Left lung (tissue), 10 donors: ENCODE data around the gene COL6A1. TPM values are rescaled to one million over a fixed set of nuclear protein-coding genes. Genes with fewer than 3 reads are reported as not detected.
A peak's percentile ranks its signal among the peaks of the same experiment; 100 is the strongest.
"Not testable (repeated sequence)": the region's sequence is repeated elsewhere in the genome, so short reads cannot be mapped to it uniquely, and the experiment has no call there.

Source experiments
- ATAC-seq: fragments of 200-7000 bp; cut with Tn5 transposase; one replicate; pipeline ENCODE4 v1.9.1; 2020; ENCODE audit warnings: moderate library complexity
- DNase-seq, 4 donors: peaks; one replicate each; pipeline ENCODE4 v3.0.0-alpha.2; 2013 to 2020
- H3K27ac ChIP-seq, 2 donors: fragments of 200-600 bp; sonication (generic) in 1 of 2; one replicate each; pipeline versions ENCODE4 v1.5.0 to v1.8.0; 2020 to 2021
- H3K27me3 ChIP-seq, 2 donors: fragments of 200-600 bp; sonication (generic) in 1 of 2; one replicate each; pipeline versions ENCODE4 v1.5.0 to v1.8.0; 2020 to 2021
- H3K36me3 ChIP-seq, 2 donors: fragments of 200-600 bp; sonication (generic) in 1 of 2; one replicate each; pipeline versions ENCODE4 v1.5.0 to v1.8.0; 2020 to 2021
- H3K4me1 ChIP-seq, 2 donors: fragments of 200-600 bp; one replicate each; pipeline ENCODE4 v1.8.0; 2021
- H3K4me3 ChIP-seq, 2 donors: fragments of 200-600 bp; sonication (generic) in 1 of 2; one replicate each; pipeline versions ENCODE4 v1.5.0 to v1.8.0; 2020 to 2021; ENCODE audit warnings: mild to moderate bottlenecking in 1 of 2
- H3K9me3 ChIP-seq, 2 donors: fragments of 200-600 bp; sonication (generic) in 1 of 2; one replicate each; pipeline versions ENCODE4 v1.5.0 to v1.8.0; 2020 to 2021
- CTCF ChIP-seq, 2 donors: fragments of 200-600 bp; sonication (generic) in 1 of 2; IDR thresholded peaks; one replicate each; pipeline versions ENCODE4 v1.5.0 to v1.8.0; 2021; ENCODE audit warnings: antibody characterized with exemption in 2 of 2
- intact Hi-C, 2 donors: fragments of 100-400 bp; cut with DNase I; formaldehyde crosslinking; loops; one replicate each; pipeline versions ENCODE4 v1.11.2 to v1.14.2; 2022
- polyA plus RNA-seq, 6 donors: library from polyadenylated mRNA; unstranded; fragments of 120-200 nt; gene quantifications; one replicate each; pipeline ENCODE4 v1.2.1, GENCODE V29; 2013; ENCODE audit not compliant: insufficient read length in 6 of 6
- total RNA-seq, 2 donors: library from RNA; stranded (reverse); fragmentation: NEBNext Ultra II Directional; extraction: Animal tissue kit (Norgen Biotek cat#: 25700); gene quantifications; one replicate each; pipeline ENCODE4 v1.2.1, GENCODE V29; 2021
- donor health status: DM: no; HTN: yes; CAD: no.
- donor health status: DM: no; HTN: no; CAD: no.

COL6A1 gene
- total and polyA plus RNA-seq, 8 donors, result 272 to 574 (median 341) TPM

- intact Hi-C loops, result no loop called here
- peaks cover 0 to 41% of the 10 kb centered on the region in 2 donors for H3K9me3 ChIP-seq
- H3K36me3 ChIP-seq, result peaks cover 0 to 27% of the 10 kb centered on the region in 2 donors
- H3K27me3 ChIP-seq, result no peaks in the 10 kb centered on the region
- H3K4me1 ChIP-seq, result no peaks in the 10 kb centered on the region
- TF ChIP-seq CTCF (IDR thresholded peaks at IDR 0.05), result no peak
- no peak overlapping the region for H3K27ac ChIP-seq
- peak in 1 of 4 donors; percentile 25 for DNase-seq
- ATAC-seq, result no peak
- no peak overlapping the region for H3K4me3 ChIP-seq
Measured at GRCh38 chr21:46005081-46005480, 23.5 kb downstream of the COL6A1 start.

- ATAC-seq (no peak), DNase-seq (peak in 1 of 4 donors; percentile 74)
- Histone ChIP-seq H3K4me1 (no peaks in the 10 kb centered on the region), H3K4me3 (no peak overlapping the region), H3K27ac (no peak overlapping the region), H3K36me3 (peaks cover 0 to 24% of the 10 kb centered on the region in 2 donors), H3K9me3 (peaks cover 0 to 41% of the 10 kb centered on the region in 2 donors), H3K27me3 (no peaks in the 10 kb centered on the region)
- TF ChIP-seq CTCF (IDR thresholded peaks at IDR 0.05), result no peak
- intact Hi-C loops, result no loop called here
Measured at GRCh38 chr21:46005481-46005881, 23.9 kb downstream of the COL6A1 start.

- DNase-seq, result peak in 1 of 4 donors; percentile 39
- intact Hi-C loops, result not testable (repeated sequence)
Measured at GRCh38 chr21:46005894-46006546, 24.4 kb downstream of the COL6A1 start.

GRCh38 chr21:46006547-46007491, 25.2 kb downstream of the COL6A1 start:
- ATAC-seq (no peak), DNase-seq (peak in 1 of 4 donors; percentile 75)
- H3K9me3 ChIP-seq, result peaks cover 0 to 34% of the 10 kb centered on the region in 2 donors
- intact Hi-C loops, result no loop called here
- H3K4me1 ChIP-seq, result no peaks in the 10 kb centered on the region
- no peak for TF ChIP-seq CTCF (IDR thresholded peaks at IDR 0.05)
- no peaks in the 10 kb centered on the region for H3K27me3 ChIP-seq
- peaks cover 0 to 18% of the 10 kb centered on the region in 2 donors for H3K36me3 ChIP-seq
- no peak overlapping the region for H3K27ac ChIP-seq
- H3K4me3 ChIP-seq, result no peak overlapping the region

More at GRCh38 chr21:46005894-46006546, 24.4 kb downstream of the COL6A1 start:
- H3K27ac ChIP-seq, H3K27me3 ChIP-seq, ATAC-seq, H3K4me3 ChIP-seq, H3K4me1 ChIP-seq: not testable (repeated sequence)
- Histone ChIP-seq H3K9me3 (peaks cover 0 to 41% of the 10 kb centered on the region in 2 donors), H3K36me3 (peaks cover 0 to 24% of the 10 kb centered on the region in 2 donors)

GRCh38 chr21:46007492-46007868, 25.9 kb downstream of the COL6A1 start:
- no peak for DNase-seq
- Histone ChIP-seq H3K36me3 (peaks cover 0 to 12% of the 10 kb centered on the region in 2 donors), H3K4me1 (no peaks in the 10 kb centered on the region), H3K27me3 (no peaks in the 10 kb centered on the region), H3K27ac (no peak overlapping the region), H3K4me3 (no peak overlapping the region), H3K9me3 (peaks cover 0 to 29% of the 10 kb centered on the region in 2 donors)
- ATAC-seq, result no peak
- TF ChIP-seq CTCF (IDR thresholded peaks at IDR 0.05), result no peak
- intact Hi-C loops, result no loop called here
